ENCODE results near the gene ARHGAP15.
A peak's percentile ranks its signal among the peaks of the same experiment; 100 is the strongest.

The ARHGAP15 gene

DNA sequence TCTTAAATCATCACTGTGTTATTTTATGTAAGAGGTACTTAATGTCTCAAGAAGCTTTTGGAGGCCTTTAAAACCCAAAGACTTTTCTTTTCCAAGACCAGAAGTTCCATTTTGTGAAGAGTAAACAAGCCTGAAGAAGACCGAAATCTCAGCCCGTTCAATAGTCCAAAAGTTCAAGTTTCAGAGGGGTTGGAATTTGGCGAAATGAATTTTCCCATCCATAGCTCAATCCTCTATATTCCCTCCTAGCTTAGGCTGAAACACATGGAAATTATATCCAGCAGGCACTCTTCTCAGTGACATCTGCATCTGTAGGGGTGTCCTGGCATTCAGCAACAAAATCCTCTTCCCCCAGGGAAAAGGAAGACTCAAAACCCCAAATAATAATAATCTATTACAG lies 344.6 kb downstream of the ARHGAP15 start:
- H2BK5ac ChIP-seq (ENCODE audit: low read length): no peak overlapping the region
- no peak overlapping the region for H4K91ac ChIP-seq (ENCODE audit: low read depth, low read length, poor library complexity)
- no peak overlapping the region for H3K4me2 ChIP-seq (ENCODE audit: insufficient read depth, low read length, poor library complexity, severe bottlenecking)
- no peak overlapping the region for H3K27ac ChIP-seq (replicated peaks; ENCODE audit: low read length)
- H3K4me1 ChIP-seq (ENCODE audit: control insufficient read depth in 2 of 2, insufficient read depth in 1 of 2, low read depth in 1 of 2, low read length in 2 of 2): peaks cover 1 to 2% of the 10 kb centered on the region in 2 donors
- H2AFZ ChIP-seq (ENCODE audit: low read length): no peak overlapping the region
- H3K9ac ChIP-seq (ENCODE audit: low read depth, low read length, poor library complexity): no peak overlapping the region
- DNase-seq (ENCODE audit: low spot score): no peak
- H3K4me3 ChIP-seq (ENCODE audit: low read length in 2 of 2): no peak overlapping the region
- WGBS, 2 donors (ENCODE audit: extremely low coverage in 2 of 2, insufficient read length in 2 of 2, insufficient replicate concordance in 1 of 2): no CpG with 5 or more reads among the region's 3 CpGs
- H3K36me3 ChIP-seq (replicated peaks in 1 of 2; ENCODE audit: control insufficient read depth in 2 of 2, insufficient read depth in 2 of 2, low read length in 2 of 2): no peaks in the 10 kb centered on the region
- H3K14ac ChIP-seq (ENCODE audit: low read length): no peak overlapping the region
- no peak overlapping the region for H4K8ac ChIP-seq (ENCODE audit: low read depth, low read length)
- no peaks in the 10 kb centered on the region for H3K27me3 ChIP-seq (ENCODE audit: control insufficient read depth in 3 of 3, insufficient read depth in 3 of 3, low read depth in 1 of 3, low read length in 3 of 3)
- H3K4ac ChIP-seq (ENCODE audit: low read length): no peak overlapping the region
- H3K23ac ChIP-seq (ENCODE audit: low read depth, low read length, poor library complexity): no peak overlapping the region
- no peak overlapping the region for H3K18ac ChIP-seq (ENCODE audit: low read length)
- H3K79me1 ChIP-seq (ENCODE audit: low read depth, low read length): no peaks in the 10 kb centered on the region
- H2BK15ac ChIP-seq (ENCODE audit: low read length): no peak overlapping the region
- no peaks in the 10 kb centered on the region for H3K9me3 ChIP-seq (replicated peaks in 1 of 2; ENCODE audit: control insufficient read depth in 2 of 2, insufficient read depth in 1 of 2, low read depth in 1 of 2, low read length in 2 of 2)
- H2BK12ac ChIP-seq (ENCODE audit: low read length): no peak overlapping the region
- no peak overlapping the region for H2BK120ac ChIP-seq (ENCODE audit: low read depth, low read length)
- no peak overlapping the region for H2AK5ac ChIP-seq (ENCODE audit: low read depth, low read length)

DNA sequence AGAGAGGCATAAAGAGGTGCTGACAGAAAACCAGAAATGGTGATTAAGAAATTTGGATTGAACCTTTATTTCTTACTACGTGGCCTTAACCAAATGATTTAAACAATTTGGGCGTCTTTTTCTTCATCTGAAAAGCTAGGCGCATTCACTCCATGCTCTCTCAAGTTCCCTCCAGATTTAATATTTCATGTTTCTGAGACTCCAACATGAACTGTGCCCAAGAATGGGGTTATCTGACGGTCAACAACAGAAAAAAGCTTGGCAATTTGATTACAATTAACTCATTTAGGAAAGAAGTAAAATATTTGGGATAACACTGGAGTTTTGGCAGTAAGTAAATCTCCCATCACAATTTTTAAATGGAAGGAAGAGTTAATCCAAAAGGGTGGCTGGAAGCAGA lies 345.4 kb downstream of the ARHGAP15 start:
- no CpG with 5 or more reads among the region's 4 CpGs for WGBS, 2 donors (ENCODE audit: extremely low coverage in 2 of 2, insufficient read length in 2 of 2, insufficient replicate concordance in 1 of 2)
- H3K9me3 ChIP-seq (replicated peaks in 1 of 2; ENCODE audit: control insufficient read depth in 2 of 2, insufficient read depth in 1 of 2, low read depth in 1 of 2, low read length in 2 of 2): no peaks in the 10 kb centered on the region
- no peak overlapping the region for H2AK5ac ChIP-seq (ENCODE audit: low read depth, low read length)
- H3K79me1 ChIP-seq (ENCODE audit: low read depth, low read length): no peaks in the 10 kb centered on the region
- no peak overlapping the region for H3K4ac ChIP-seq (ENCODE audit: low read length)
- no peak overlapping the region for H3K4me3 ChIP-seq (ENCODE audit: low read length in 2 of 2)
- no peak overlapping the region for H3K9ac ChIP-seq (ENCODE audit: low read depth, low read length, poor library complexity)
- no peak overlapping the region for H4K8ac ChIP-seq (ENCODE audit: low read depth, low read length)
- H2BK120ac ChIP-seq (ENCODE audit: low read depth, low read length): no peak overlapping the region
- H3K18ac ChIP-seq (ENCODE audit: low read length): no peak overlapping the region
- no peak for DNase-seq (ENCODE audit: low spot score)
- no peaks in the 10 kb centered on the region for H3K27me3 ChIP-seq (ENCODE audit: control insufficient read depth in 3 of 3, insufficient read depth in 3 of 3, low read depth in 1 of 3, low read length in 3 of 3)
- H4K91ac ChIP-seq (ENCODE audit: low read depth, low read length, poor library complexity): no peak overlapping the region
- no peak overlapping the region for H3K4me2 ChIP-seq (ENCODE audit: insufficient read depth, low read length, poor library complexity, severe bottlenecking)
- peaks cover 1 to 2% of the 10 kb centered on the region in 2 donors for H3K4me1 ChIP-seq (ENCODE audit: control insufficient read depth in 2 of 2, insufficient read depth in 1 of 2, low read depth in 1 of 2, low read length in 2 of 2)
- no peak overlapping the region for H2BK15ac ChIP-seq (ENCODE audit: low read length)
- H3K27ac ChIP-seq (replicated peaks; ENCODE audit: low read length): no peak overlapping the region
- H3K14ac ChIP-seq (ENCODE audit: low read length): no peak overlapping the region
- H2BK12ac ChIP-seq (ENCODE audit: low read length): no peak overlapping the region
- no peak overlapping the region for H3K23ac ChIP-seq (ENCODE audit: low read depth, low read length, poor library complexity)
- H3K36me3 ChIP-seq (replicated peaks in 1 of 2; ENCODE audit: control insufficient read depth in 2 of 2, insufficient read depth in 2 of 2, low read length in 2 of 2): no peaks in the 10 kb centered on the region
- H2BK5ac ChIP-seq (ENCODE audit: low read length): no peak overlapping the region
- H2AFZ ChIP-seq (ENCODE audit: low read length): peak overlapping the region; percentile 43

DNA sequence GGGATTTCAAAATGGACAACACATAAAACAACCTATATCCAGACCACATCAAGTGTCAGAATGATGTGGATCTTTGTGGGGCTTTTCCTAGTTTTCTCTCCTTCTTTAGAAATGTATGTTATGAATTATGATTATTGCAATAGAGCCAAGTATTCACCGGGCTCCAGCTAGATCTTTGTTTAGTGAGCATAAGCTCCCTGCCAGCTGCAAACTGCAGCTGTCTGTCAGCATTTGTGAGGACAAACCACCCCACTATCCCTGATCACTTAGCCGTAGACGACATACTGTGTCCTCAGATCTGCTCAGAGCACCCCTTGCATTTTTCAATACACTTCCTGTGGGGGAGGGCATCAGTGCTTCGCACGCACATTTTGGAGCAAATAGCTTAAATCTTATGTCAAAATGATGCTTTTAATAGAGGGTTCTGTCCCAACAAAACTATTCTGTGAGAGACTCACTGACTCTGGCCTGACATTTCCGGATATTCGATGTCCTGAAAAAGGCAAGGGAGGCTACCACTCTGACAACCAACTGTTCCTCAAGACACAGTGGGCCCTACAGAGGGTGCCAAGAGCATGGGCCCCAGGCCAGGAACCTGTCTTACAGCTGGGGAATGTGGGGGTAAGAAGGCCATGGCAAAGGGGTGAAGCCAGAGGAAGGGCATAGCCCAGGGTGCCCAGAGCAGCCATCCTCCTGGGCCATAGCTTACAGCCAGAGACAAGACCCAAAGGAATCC lies 346.0 kb downstream of the ARHGAP15 start:
- H3K79me1 ChIP-seq (ENCODE audit: low read depth, low read length): no peaks in the 10 kb centered on the region
- H3K18ac ChIP-seq (ENCODE audit: low read length): peak overlapping the region; percentile 49
- no peak overlapping the region for H3K4me3 ChIP-seq (ENCODE audit: low read length in 2 of 2)
- no peak overlapping the region for H2BK5ac ChIP-seq (ENCODE audit: low read length)
- no peak overlapping the region for H3K4ac ChIP-seq (ENCODE audit: low read length)
- H3K27me3 ChIP-seq (ENCODE audit: control insufficient read depth in 3 of 3, insufficient read depth in 3 of 3, low read depth in 1 of 3, low read length in 3 of 3): no peaks in the 10 kb centered on the region
- H2BK12ac ChIP-seq (ENCODE audit: low read length): no peak overlapping the region
- H3K14ac ChIP-seq (ENCODE audit: low read length): no peak overlapping the region
- no peak overlapping the region for H3K23ac ChIP-seq (ENCODE audit: low read depth, low read length, poor library complexity)
- no peak overlapping the region for H3K4me2 ChIP-seq (ENCODE audit: insufficient read depth, low read length, poor library complexity, severe bottlenecking)
- no peaks in the 10 kb centered on the region for H3K36me3 ChIP-seq (replicated peaks in 1 of 2; ENCODE audit: control insufficient read depth in 2 of 2, insufficient read depth in 2 of 2, low read length in 2 of 2)
- no peak overlapping the region for H2BK120ac ChIP-seq (ENCODE audit: low read depth, low read length)
- WGBS, 2 donors (ENCODE audit: extremely low coverage in 2 of 2, insufficient read length in 2 of 2, insufficient replicate concordance in 1 of 2): no CpG with 5 or more reads among the region's 7 CpGs
- no peak overlapping the region for H4K91ac ChIP-seq (ENCODE audit: low read depth, low read length, poor library complexity)
- no peak overlapping the region for H3K9ac ChIP-seq (ENCODE audit: low read depth, low read length, poor library complexity)
- no peak overlapping the region for H2BK15ac ChIP-seq (ENCODE audit: low read length)
- no peaks in the 10 kb centered on the region for H3K9me3 ChIP-seq (replicated peaks in 1 of 2; ENCODE audit: control insufficient read depth in 2 of 2, insufficient read depth in 1 of 2, low read depth in 1 of 2, low read length in 2 of 2)
- H4K8ac ChIP-seq (ENCODE audit: low read depth, low read length): no peak overlapping the region
- H3K4me1 ChIP-seq (ENCODE audit: control insufficient read depth in 2 of 2, insufficient read depth in 1 of 2, low read depth in 1 of 2, low read length in 2 of 2): peaks cover 1 to 2% of the 10 kb centered on the region in 2 donors
- DNase-seq (ENCODE audit: low spot score): no peak
- H3K27ac ChIP-seq (replicated peaks; ENCODE audit: low read length): no peak overlapping the region
- H2AK5ac ChIP-seq (ENCODE audit: low read depth, low read length): no peak overlapping the region
- peak overlapping the region; percentile 43 for H2AFZ ChIP-seq (ENCODE audit: low read length)

DNA sequence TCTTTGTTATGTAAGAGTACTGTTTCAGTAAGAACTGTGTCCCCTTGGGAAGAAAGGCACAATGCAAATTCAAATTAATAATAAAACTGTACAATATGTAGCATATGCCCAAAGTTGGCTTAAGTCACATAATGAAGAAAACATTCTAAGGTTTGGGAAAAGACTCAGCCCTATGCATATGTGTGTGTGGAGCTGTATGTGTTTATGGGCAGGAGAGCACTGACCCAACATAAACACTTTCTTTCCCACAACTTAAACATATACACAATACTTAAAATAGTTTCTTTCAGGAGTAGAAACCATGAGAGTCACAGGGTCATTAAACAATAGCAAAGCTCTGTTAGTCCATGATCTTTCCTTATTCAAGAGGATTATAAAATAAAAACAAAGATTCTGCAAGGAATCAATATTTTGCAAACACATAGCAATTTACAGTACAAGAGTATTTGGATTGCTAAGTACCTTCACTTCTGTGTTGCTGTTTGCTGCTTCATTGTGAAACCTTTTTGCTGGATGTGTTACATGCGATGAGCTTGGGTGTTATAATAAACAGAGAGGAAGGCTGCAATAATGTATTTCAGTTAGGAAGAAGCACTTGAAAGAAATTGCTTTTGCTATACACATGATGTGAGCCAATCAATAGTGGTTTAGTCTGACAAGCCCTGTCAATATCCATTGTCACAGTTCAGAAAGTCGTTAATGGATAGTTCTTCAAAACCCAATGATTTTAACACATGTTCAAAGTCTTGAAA lies 347.3 kb downstream of the ARHGAP15 start:
- H2BK15ac ChIP-seq (ENCODE audit: low read length): no peak overlapping the region
- H3K9ac ChIP-seq (ENCODE audit: low read depth, low read length, poor library complexity): no peak overlapping the region
- no peak overlapping the region for H2AFZ ChIP-seq (ENCODE audit: low read length)
- H3K9me3 ChIP-seq (replicated peaks in 1 of 2; ENCODE audit: control insufficient read depth in 2 of 2, insufficient read depth in 1 of 2, low read depth in 1 of 2, low read length in 2 of 2): no peaks in the 10 kb centered on the region
- no peak overlapping the region for H3K4ac ChIP-seq (ENCODE audit: low read length)
- H3K18ac ChIP-seq (ENCODE audit: low read length): no peak overlapping the region
- no peak overlapping the region for H2BK120ac ChIP-seq (ENCODE audit: low read depth, low read length)
- no peak overlapping the region for H3K23ac ChIP-seq (ENCODE audit: low read depth, low read length, poor library complexity)
- H2AK5ac ChIP-seq (ENCODE audit: low read depth, low read length): no peak overlapping the region
- H3K4me3 ChIP-seq (ENCODE audit: low read length in 2 of 2): no peak overlapping the region
- DNase-seq (ENCODE audit: low spot score): no peak
- H4K8ac ChIP-seq (ENCODE audit: low read depth, low read length): no peak overlapping the region
- H3K36me3 ChIP-seq (replicated peaks in 1 of 2; ENCODE audit: control insufficient read depth in 2 of 2, insufficient read depth in 2 of 2, low read length in 2 of 2): no peaks in the 10 kb centered on the region
- no CpG with 5 or more reads among the region's 2 CpGs for WGBS, 2 donors (ENCODE audit: extremely low coverage in 2 of 2, insufficient read length in 2 of 2, insufficient replicate concordance in 1 of 2)
- no peak overlapping the region for H3K4me2 ChIP-seq (ENCODE audit: insufficient read depth, low read length, poor library complexity, severe bottlenecking)
- H3K27me3 ChIP-seq (ENCODE audit: control insufficient read depth in 3 of 3, insufficient read depth in 3 of 3, low read depth in 1 of 3, low read length in 3 of 3): no peaks in the 10 kb centered on the region
- no peak overlapping the region for H3K27ac ChIP-seq (replicated peaks; ENCODE audit: low read length)
- H2BK12ac ChIP-seq (ENCODE audit: low read length): no peak overlapping the region
- H4K91ac ChIP-seq (ENCODE audit: low read depth, low read length, poor library complexity): no peak overlapping the region
- H2BK5ac ChIP-seq (ENCODE audit: low read length): no peak overlapping the region
- no peak overlapping the region for H3K14ac ChIP-seq (ENCODE audit: low read length)
- H3K4me1 ChIP-seq (ENCODE audit: control insufficient read depth in 2 of 2, insufficient read depth in 1 of 2, low read depth in 1 of 2, low read length in 2 of 2): peaks cover 2 to 8% of the 10 kb centered on the region in 2 donors
- no peaks in the 10 kb centered on the region for H3K79me1 ChIP-seq (ENCODE audit: low read depth, low read length)
